GM10847 (cell line): ENCODE data around the gene CPM.

Source experiments
- POLR2A ChIP-seq: IDR thresholded peaks from 2 replicates; pipeline ENCODE4 v1.6.1; 2011; ENCODE audit not compliant: insufficient read length; ENCODE audit errors: extremely low read depth

CPM gene

GRCh38 chr12:68932961-68933893 lies at the start of gene CPM:
Gene CPM (minus strand): TSS chr12:68933171. CDS start chr12:68932837, 334 bp downstream.
- peak; percentile 83 for TF ChIP-seq POLR2A

- no peak for TF ChIP-seq POLR2A
These were observed 48.5 kb upstream of the CPM start for GRCh38 chr12:68981516-68981915.

GRCh38 chr12:68980476-68981212 lies 47.7 kb upstream of the CPM start:
- no peak for TF ChIP-seq POLR2A

GRCh38 chr12:68978678-68979077 lies 45.7 kb upstream of the CPM start:
- no peak for TF ChIP-seq POLR2A

GRCh38 chr12:68977909-68978610 lies 45.1 kb upstream of the CPM start:
- TF ChIP-seq POLR2A: no peak

- TF ChIP-seq POLR2A: no peak
These were observed 44.4 kb upstream of the CPM start for GRCh38 chr12:68977335-68977734.

GRCh38 chr12:68976395-68976841 lies 43.4 kb upstream of the CPM start:
- no peak for TF ChIP-seq POLR2A

- TF ChIP-seq POLR2A: no peak
These were observed 42.8 kb upstream of the CPM start for GRCh38 chr12:68975811-68976210.

GRCh38 chr12:68972595-68972994 lies 39.6 kb upstream of the CPM start:
- no peak for TF ChIP-seq POLR2A

GRCh38 chr12:68971404-68971803 lies 38.4 kb upstream of the CPM start:
- no peak for TF ChIP-seq POLR2A

GRCh38 chr12:68970951-68971350 lies 38.0 kb upstream of the CPM start:
- no peak for TF ChIP-seq POLR2A

GRCh38 chr12:68970306-68970705 lies 37.3 kb upstream of the CPM start:
- TF ChIP-seq POLR2A: no peak

GRCh38 chr12:68967046-68967445 lies 34.1 kb upstream of the CPM start:
- no peak for TF ChIP-seq POLR2A

- no peak for TF ChIP-seq POLR2A
These were observed 31.1 kb upstream of the CPM start for GRCh38 chr12:68963856-68964745.
